Cardiac muscle cell (in vitro differentiated cells and primary cell): ENCODE results near the gene PRLR. TPM values are rescaled to one million over a fixed set of nuclear protein-coding genes. Genes with fewer than 3 reads are reported as not detected.
A peak's percentile ranks its signal among the peaks of the same experiment; 100 is the strongest.

Source experiments
- DNase-seq, 2 donors: peaks; one replicate each; pipeline versions ENCODE4 v3.0.0 to v3.0.0-alpha.2; 2010 to 2017; ENCODE audit warnings: low read depth in 1 of 2, low spot score in 1 of 2
- H3K27ac ChIP-seq: fragments of 200-600 bp; sonication (generic); 2 replicates; pipeline ENCODE4 v1.5.1; 2016
- H3K27me3 ChIP-seq: fragments of 200-600 bp; sonication (generic); 2 replicates; pipeline ENCODE4 v1.6.0; 2016; ENCODE audit warnings: control low read depth
- H3K36me3 ChIP-seq: fragments of 200-600 bp; sonication (generic); 2 replicates; pipeline ENCODE4 v1.5.1; 2016; ENCODE audit warnings: control low read depth
- H3K4me1 ChIP-seq: fragments of 200-600 bp; sonication (generic); 2 replicates; pipeline ENCODE4 v1.8.1; 2017; ENCODE audit warnings: low read depth, mild to moderate bottlenecking, mixed run types
- H3K4me3 ChIP-seq: fragments of 200-600 bp; sonication (generic); 2 replicates; pipeline ENCODE4 v1.5.1; 2016; ENCODE audit warnings: mild to moderate bottlenecking
- H3K9me3 ChIP-seq: fragments of 200-600 bp; sonication (generic); 2 replicates; pipeline ENCODE4 v1.5.1; 2017; ENCODE audit warnings: low read depth, mild to moderate bottlenecking, control low read depth
- CTCF ChIP-seq: IDR thresholded peaks from 2 replicates; pipeline ENCODE4 v1.5.1; 2012; ENCODE audit warnings: low read depth, mild to moderate bottlenecking, low read length
- polyA plus RNA-seq: library from polyadenylated mRNA; unstranded; fragments of >200 nt; fragmentation: Nextera tagmentation; extraction: Ambion mirVana; gene quantifications from 2 replicates; pipeline ENCODE4 v1.2.1, GENCODE V29; 2016
- total RNA-seq: library from RNA; depleted of rRNA; stranded (reverse); fragments of >200 nt; gene quantifications from 2 replicates; pipeline ENCODE4 v1.2.3, GENCODE V29; 2016

The PRLR gene
- total and polyA plus RNA-seq, 2 experiments from 2014 or later: 0.06 TPM; not detected in 1

- Histone ChIP-seq H3K36me3 (no peaks in the 10 kb centered on the region), H3K4me1 (no peaks in the 10 kb centered on the region), H3K27ac (no peak overlapping the region), H3K9me3 (no peaks in the 10 kb centered on the region), H3K27me3 (no peaks in the 10 kb centered on the region), H3K4me3 (no peak overlapping the region)
- no peak for TF ChIP-seq CTCF
- peak in 1 of 2 donors; percentile 87 for DNase-seq
Observed at GRCh38 chr5:35046774-35047173, 183.5 kb downstream of the PRLR start.

GRCh38 chr5:35045280-35045679 is 185.0 kb downstream of the PRLR start:
- no peak for TF ChIP-seq CTCF
- H3K4me3 ChIP-seq: no peak overlapping the region
- H3K9me3 ChIP-seq: no peaks in the 10 kb centered on the region
- no peak overlapping the region for H3K27ac ChIP-seq
- no peaks in the 10 kb centered on the region for H3K4me1 ChIP-seq
- no peak for DNase-seq
- H3K36me3 ChIP-seq: no peaks in the 10 kb centered on the region
- H3K27me3 ChIP-seq: no peaks in the 10 kb centered on the region

- no peak for TF ChIP-seq CTCF
- Histone ChIP-seq H3K36me3 (no peaks in the 10 kb centered on the region), H3K27me3 (no peaks in the 10 kb centered on the region), H3K4me3 (no peak overlapping the region), H3K27ac (no peak overlapping the region), H3K4me1 (peaks cover 3% of the 10 kb centered on the region), H3K9me3 (no peaks in the 10 kb centered on the region)
- no peak for DNase-seq
Observed at GRCh38 chr5:35044649-35045048, 185.6 kb downstream of the PRLR start.

GRCh38 chr5:35042781-35043180 is 187.5 kb downstream of the PRLR start:
- H3K27ac ChIP-seq: no peak overlapping the region
- peaks cover 8% of the 10 kb centered on the region for H3K4me1 ChIP-seq
- no peaks in the 10 kb centered on the region for H3K9me3 ChIP-seq
- no peaks in the 10 kb centered on the region for H3K27me3 ChIP-seq
- DNase-seq: no peak
- TF ChIP-seq CTCF: no peak
- H3K36me3 ChIP-seq: no peaks in the 10 kb centered on the region
- H3K4me3 ChIP-seq: no peak overlapping the region

GRCh38 chr5:35041261-35041660 is 189.0 kb downstream of the PRLR start:
- Histone ChIP-seq H3K4me1 (peaks cover 8% of the 10 kb centered on the region), H3K9me3 (no peaks in the 10 kb centered on the region), H3K27ac (no peak overlapping the region), H3K27me3 (no peaks in the 10 kb centered on the region), H3K4me3 (no peak overlapping the region), H3K36me3 (no peaks in the 10 kb centered on the region)
- DNase-seq: peak in 1 of 2 donors; percentile 62
- no peak for TF ChIP-seq CTCF

- no peak overlapping the region for H3K4me3 ChIP-seq
- TF ChIP-seq CTCF: no peak
- no peaks in the 10 kb centered on the region for H3K9me3 ChIP-seq
- peaks cover 8% of the 10 kb centered on the region for H3K4me1 ChIP-seq
- no peaks in the 10 kb centered on the region for H3K27me3 ChIP-seq
- H3K36me3 ChIP-seq: no peaks in the 10 kb centered on the region
- peak in 1 of 2 donors; percentile 55 for DNase-seq
- no peak overlapping the region for H3K27ac ChIP-seq
Observed at GRCh38 chr5:35038891-35039290, 191.4 kb downstream of the PRLR start.
